ENCODE results near the gene HAPLN3. TPM values are rescaled to one million over a fixed set of nuclear protein-coding genes. Genes with fewer than 3 reads are reported as not detected.

Gene HAPLN3
- total and polyA plus RNA-seq, 2 of the 4 experiments (the other 2 are of a cell fraction) = 5.9 to 28.6 TPM

GRCh38 chr15:88907111-88907510 is 11.8 kb upstream of the HAPLN3 start:
- POLR2A ChIA-PET (ENCODE audit: unreplicated experiment) = interaction anchor here (0.6 kb wide), 1 partner anchor 75 kb away, joined by 4 read pairs; no protein-coding TSS in a partner anchor
- TF ChIP-seq SMC3 (IDR thresholded peaks at IDR 0.05; ENCODE audit: low read depth, low read length) = no peak
- TF ChIP-seq BHLHE40 (IDR thresholded peaks at IDR 0.05; ENCODE audit: low read depth, low read length) = no peak
- TF ChIP-seq CEBPB (IDR thresholded peaks at IDR 0.05; ENCODE audit: low read depth, low read length) = no peak
- no peak for TF ChIP-seq FOS (IDR thresholded peaks at IDR 0.05; ENCODE audit: low read depth, low read length)
- TF ChIP-seq ELK1 (IDR thresholded peaks at IDR 0.05; ENCODE audit: borderline replicate concordance, low read depth, low read length) = no peak
- no peak for TF ChIP-seq MAZ (IDR thresholded peaks at IDR 0.05; ENCODE audit: borderline replicate concordance, low read depth, low read length)
- no peak for TF ChIP-seq USF2 (IDR thresholded peaks at IDR 0.05; ENCODE audit: low read depth, low read length)
- no peak for TF ChIP-seq MXI1 (IDR thresholded peaks at IDR 0.05; ENCODE audit: borderline replicate concordance, low read depth, low read length)
- TF ChIP-seq RFX5 (IDR thresholded peaks at IDR 0.05; ENCODE audit: low read depth, low read length) = no peak
- H3K36me3 ChIP-seq (ENCODE audit: control insufficient read depth, insufficient read depth, low read length) = peaks cover 68% of the 10 kb centered on the region
- H4K8ac ChIP-seq (ENCODE audit: low read depth in 2 of 2, low read length in 2 of 2) = no peak overlapping the region
- WGBS, 2 experiments (ENCODE audit: extremely low coverage in 2 of 2, insufficient read length in 1 of 2) = 93% methylated on average over 8 of the region's 14 CpGs; no CpG with 5 or more reads in 1 of the 2 experiments
- H3K27me3 ChIP-seq (ENCODE audit: control insufficient read depth, insufficient read depth, low read length) = no peaks in the 10 kb centered on the region
- H3K9me3 ChIP-seq (ENCODE audit: control insufficient read depth, insufficient read depth, low read length) = no peaks in the 10 kb centered on the region
- H3K56ac ChIP-seq (ENCODE audit: extremely low read depth, insufficient read depth, low read length) = no peak overlapping the region
- peaks cover 37 to 96% of the 10 kb centered on the region in 2 experiments for H3K79me1 ChIP-seq (ENCODE audit: low read depth in 1 of 2, low read length in 2 of 2)
- H2BK15ac ChIP-seq (ENCODE audit: low read depth, low read length) = no peak overlapping the region
- no peak overlapping the region for H2AFZ ChIP-seq (replicated peaks; ENCODE audit: low read length, poor library complexity)
- H4K5ac ChIP-seq (ENCODE audit: low read depth, low read length) = no peak overlapping the region
- H3K4me1 ChIP-seq (ENCODE audit: control insufficient read depth, insufficient read depth, low read length) = peaks cover 29% of the 10 kb centered on the region
- peaks cover 87% of the 10 kb centered on the region for H4K20me1 ChIP-seq (ENCODE audit: insufficient read depth, low read length)
- DNase-seq (no peak), ATAC-seq (ENCODE audit: low read depth) (no peak)
- H3K27ac ChIP-seq (ENCODE audit: insufficient read depth, low read length) = no peak overlapping the region
- H3K4me2 ChIP-seq (ENCODE audit: low read depth, low read length) = no peak overlapping the region
- no peak overlapping the region for H2BK20ac ChIP-seq (ENCODE audit: low read depth, low read length)
- no peak overlapping the region for H2BK120ac ChIP-seq (ENCODE audit: low read depth, low read length)
- no peak overlapping the region for H3K4ac ChIP-seq (ENCODE audit: low read depth, low read length)
- in situ Hi-C loops (cut with MboI; ENCODE audit: low sequenced_read_pairs) (loop anchor here (5.0 kb wide), 1 partner anchor 110 kb away; no protein-coding TSS in a partner anchor), dilution Hi-C loops (cut with HindIII; ENCODE audit: low sequenced_read_pairs, unreplicated experiment) (loop anchor here (25.0 kb wide), 1 partner anchor 105 kb away; no protein-coding TSS in a partner anchor), intact Hi-C loops (cut with micrococcal nuclease) (loop anchor here (10.0 kb wide), 1 partner anchor 398 kb away; no protein-coding TSS in a partner anchor)
- H3K4me3 ChIP-seq (ENCODE audit: insufficient read depth, low read depth, low read length) = no peak overlapping the region
- CTCF ChIA-PET = no interaction called here
- no peak overlapping the region for H3K14ac ChIP-seq (replicated peaks; ENCODE audit: low read depth, low read length)
- H4K91ac ChIP-seq (ENCODE audit: insufficient read depth, low read depth, low read length) = no peak overlapping the region
- no peak overlapping the region for H2AK5ac ChIP-seq (ENCODE audit: low read depth, low read length)
- no peak overlapping the region for H2BK5ac ChIP-seq (ENCODE audit: low read depth, low read length, poor library complexity, severe bottlenecking)
- H3K9ac ChIP-seq (ENCODE audit: low read depth, low read length) = no peak overlapping the region
- peaks cover 33% of the 10 kb centered on the region for H3K9me1 ChIP-seq (ENCODE audit: insufficient read depth, low read length)
- H2AK9ac ChIP-seq (replicated peaks; ENCODE audit: low read depth, low read length, poor library complexity) = no peak overlapping the region
- no peak overlapping the region for H3K18ac ChIP-seq (ENCODE audit: low read depth, low read length)
- BruUV-seq (replicated peaks) = no TSS peak
- H3K23ac ChIP-seq (ENCODE audit: low read depth, low read length) = no peak overlapping the region

All from IMR-90 (cell line).